Right cardiac atrium (tissue), 5 donors: ENCODE data around the gene NUP153. TPM values are rescaled to one million over a fixed set of nuclear protein-coding genes. Genes with fewer than 3 reads are reported as not detected.
"Not testable (repeated sequence)": the region's sequence is repeated elsewhere in the genome, so short reads cannot be mapped to it uniquely, and the experiment has no call there.

ENCODE experiments used
- ATAC-seq, 2 donors: fragments of 200-7000 bp; cut with Tn5 transposase; one replicate each; pipeline versions ENCODE4 v1.8.0 to v1.9.1; 2020; ENCODE audit warnings: moderate library complexity in 2 of 2, mild to moderate bottlenecking in 1 of 2
- DNase-seq, 3 donors: peaks; one replicate each; pipeline ENCODE4 v3.0.0-alpha.2; 2020
- H3K27ac ChIP-seq: one replicate; pipeline ENCODE4 v1.5.1; 2013; ENCODE audit warnings: mild to moderate bottlenecking, low read length, control low read depth, moderate library complexity
- H3K27me3 ChIP-seq: one replicate; pipeline ENCODE4 v1.6.1; 2013; ENCODE audit not compliant: control insufficient read depth, insufficient read depth
- H3K4me1 ChIP-seq: one replicate; pipeline ENCODE4 v1.6.1; 2013; ENCODE audit warnings: low read length; ENCODE audit not compliant: control insufficient read depth, insufficient read depth
- H3K4me3 ChIP-seq: one replicate; pipeline ENCODE4 v1.5.1; 2013; ENCODE audit warnings: low read length, control low read depth
- H3K9me3 ChIP-seq: one replicate; pipeline ENCODE4 v1.6.1; 2013; ENCODE audit warnings: low read length; ENCODE audit not compliant: control insufficient read depth
- WGBS: extraction: QIAGEN DNeasy Blood & Tissue Kit; methylation state at CpG from one replicate; pipeline ENCODE4 v1.1.7; 2013; 5-methylcytosine and 5-hydroxymethylcytosine counted together
- intact Hi-C, 4 donors: fragments of 100-400 bp; cut with DNase I; formaldehyde crosslinking; loops; one replicate each; pipeline versions ENCODE4 v1.11.0 to v1.14.0; 2022 to 2023
- polyA plus RNA-seq: library from polyadenylated mRNA; stranded (reverse); fragments of 200-250 nt; gene quantifications from one replicate; pipeline ENCODE4 v1.2.3, GENCODE V29; 2013
- total RNA-seq, 4 donors: library from RNA; stranded (reverse); fragmentation: NEBNext Ultra II Directional; extraction: Animal tissue kit (Norgen Biotek cat#: 25700); gene quantifications; one replicate each; pipeline ENCODE4 v1.2.1, GENCODE V29; 2021
- donor health status: healthy with polysubstance abuse.
- donor health status: DM: no; HTN: yes; CAD: no.
- donor health status: DM: no; HTN: no; CAD: no.
- donor health status: DM: no; HTN: yes; CAD: no; lungs with severe emphysema.
- donor health status: DM: yes; HTN: yes; CAD: no.

The NUP153 gene
- total and polyA plus RNA-seq, 5 donors: 7.5 to 27.2 (median 24.7) TPM

GRCh38 chr6:17712576-17712975 is 5.9 kb upstream of the NUP153 start:
- DNase-seq (no peak), ATAC-seq (no peak)
- WGBS: 44% methylated on average over 1 of the region's 1 CpG
- Histone ChIP-seq H3K9me3 (no peaks in the 10 kb centered on the region), H3K4me1 (no peaks in the 10 kb centered on the region), H3K27ac (no peak overlapping the region), H3K27me3 (no peaks in the 10 kb centered on the region), H3K4me3 (no peak overlapping the region)
- intact Hi-C loops: no loop called here

- DNase-seq (no peak), ATAC-seq (no peak)
- WGBS: 65% methylated on average over 3 of the region's 3 CpGs
- no peaks in the 10 kb centered on the region for H3K9me3 ChIP-seq
- no peaks in the 10 kb centered on the region for H3K4me1 ChIP-seq
- no peak overlapping the region for H3K27ac ChIP-seq
- H3K4me3 ChIP-seq: no peak overlapping the region
- intact Hi-C loops: no loop called here
- no peaks in the 10 kb centered on the region for H3K27me3 ChIP-seq
These were observed 3.6 kb upstream of the NUP153 start for GRCh38 chr6:17710331-17710730.

- intact Hi-C loops: no loop called here
- no peak overlapping the region for H3K27ac ChIP-seq
- DNase-seq: no peak
These were observed 2.8 kb upstream of the NUP153 start for GRCh38 chr6:17709476-17709875.

GRCh38 chr6:17708035-17708434 is 1.3 kb upstream of the NUP153 start:
- ATAC-seq, H3K4me1 ChIP-seq, H3K27ac ChIP-seq, H3K4me3 ChIP-seq, intact Hi-C loops, H3K27me3 ChIP-seq, H3K9me3 ChIP-seq: not testable (repeated sequence)
- 93% methylated on average over 12 of the region's 12 CpGs for WGBS
- DNase-seq: peak in 1 of 3 donors; percentile 53

More at GRCh38 chr6:17709476-17709875, 2.8 kb upstream of the NUP153 start:
- no peak overlapping the region for H3K4me3 ChIP-seq
- 89% methylated on average over 2 of the region's 2 CpGs for WGBS
- H3K9me3 ChIP-seq: no peaks in the 10 kb centered on the region
- H3K4me1 ChIP-seq: no peaks in the 10 kb centered on the region
- no peak for ATAC-seq
- no peaks in the 10 kb centered on the region for H3K27me3 ChIP-seq

- no peak overlapping the region for H3K27ac ChIP-seq
- WGBS: 36% methylated on average over 5 of the region's 5 CpGs
These were observed 586 bp upstream of the NUP153 start for GRCh38 chr6:17707371-17707651.

GRCh38 chr6:17705778-17706579 is 746 bp downstream of the NUP153 start:
- intact Hi-C loops: no loop called here
- WGBS: under 1% methylated on average over 58 of the region's 58 CpGs
- Histone ChIP-seq H3K4me1 (peaks cover 3% of the 10 kb centered on the region), H3K4me3 (peak overlapping the region; percentile 71), H3K27ac (peak overlapping the region; percentile 95), H3K9me3 (no peaks in the 10 kb centered on the region), H3K27me3 (no peaks in the 10 kb centered on the region)
- peak; percentile 71 to 81 for ATAC-seq
- DNase-seq: peak; percentile 63 to 83 (median 83)

More at GRCh38 chr6:17707371-17707651, 586 bp upstream of the NUP153 start:
- no peak for ATAC-seq
- no peaks in the 10 kb centered on the region for H3K9me3 ChIP-seq
- peak overlapping the region; percentile 51 for H3K4me3 ChIP-seq
- no peaks in the 10 kb centered on the region for H3K27me3 ChIP-seq
- DNase-seq: no peak
- no peaks in the 10 kb centered on the region for H3K4me1 ChIP-seq
- intact Hi-C loops: no loop called here

- intact Hi-C loops: no loop called here
- Histone ChIP-seq H3K4me1 (peaks cover 3% of the 10 kb centered on the region), H3K27me3 (no peaks in the 10 kb centered on the region), H3K9me3 (no peaks in the 10 kb centered on the region), H3K4me3 (peak overlapping the region; percentile 71), H3K27ac (peak overlapping the region; percentile 95)
- under 1% methylated on average over 10 of the region's 10 CpGs for whole genome bisulfite sequencing
- peak in 2 of 3 donors; percentile 41 to 62 for DNase-seq
- ATAC-seq: peak; percentile 15 to 38
These were observed 1.3 kb downstream of the NUP153 start for GRCh38 chr6:17705428-17705777.

GRCh38 chr6:17703256-17703694 is 3.5 kb downstream of the NUP153 start:
- DNase-seq: no peak
- Histone ChIP-seq H3K4me1 (peaks cover 8% of the 10 kb centered on the region), H3K9me3 (no peaks in the 10 kb centered on the region), H3K27me3 (no peaks in the 10 kb centered on the region), H3K4me3 (no peak overlapping the region), H3K27ac (no peak overlapping the region)
- intact Hi-C loops: no loop called here
- 33% methylated on average over 1 of the region's 1 CpG for WGBS
- no peak for ATAC-seq

GRCh38 chr6:17700421-17701416 is 6.0 kb downstream of the NUP153 start:
- Histone ChIP-seq H3K9me3 (no peaks in the 10 kb centered on the region), H3K27me3 (no peaks in the 10 kb centered on the region), H3K4me1 (peaks cover 8% of the 10 kb centered on the region), H3K27ac (no peak overlapping the region), H3K4me3 (no peak overlapping the region)
- WGBS: 81% methylated on average over 14 of the region's 14 CpGs
- ATAC-seq (no peak), DNase-seq (no peak)
- intact Hi-C loops: no loop called here

GRCh38 chr6:17691925-17692538 is 14.7 kb downstream of the NUP153 start:
- no peak overlapping the region for H3K27ac ChIP-seq
- intact Hi-C loops: no loop called here
- H3K4me3 ChIP-seq: no peak overlapping the region
- no peak for DNase-seq
- H3K27me3 ChIP-seq: no peaks in the 10 kb centered on the region
- WGBS: 93% methylated on average over 4 of the region's 4 CpGs
- no peak for ATAC-seq
- peaks cover 5% of the 10 kb centered on the region for H3K4me1 ChIP-seq
- no peaks in the 10 kb centered on the region for H3K9me3 ChIP-seq

- H3K9me3 ChIP-seq: no peaks in the 10 kb centered on the region
- peaks cover 2% of the 10 kb centered on the region for H3K4me1 ChIP-seq
- intact Hi-C loops: no loop called here
- H3K4me3 ChIP-seq: no peak overlapping the region
- no peaks in the 10 kb centered on the region for H3K27me3 ChIP-seq
- no peak overlapping the region for H3K27ac ChIP-seq
- ATAC-seq: no peak
- DNase-seq: no peak
- 85% methylated on average over 2 of the region's 2 CpGs for WGBS
These were observed 18.2 kb downstream of the NUP153 start for GRCh38 chr6:17688481-17688880.
